Measurements from ENCODE around the gene RMDN3. TPM values are rescaled to one million over a fixed set of nuclear protein-coding genes. Genes with fewer than 3 reads are reported as not detected.

RMDN3 gene
- total and polyA plus RNA-seq, 4 donors: 20.9 to 94.4 (median 43.1) TPM

GRCh38 chr15:40731034-40731433 is 24.0 kb downstream of the RMDN3 start:
- Histone ChIP-seq H3K27ac (ENCODE audit: low read depth in 1 of 2, low read length in 1 of 2) (peak overlapping the region in 1 of 2 donors; percentile 17), H3K4me1 (ENCODE audit: control insufficient read depth in 5 of 5, insufficient read depth in 5 of 5, low read length in 5 of 5) (no peaks in the 10 kb centered on the region), H3K36me3 (ENCODE audit: control insufficient read depth in 4 of 4, insufficient read depth in 4 of 4, low read length in 4 of 4) (peaks cover 7 to 18% (median 16%) of the 10 kb centered on the region in 4 donors), H3K27me3 (ENCODE audit: control insufficient read depth in 3 of 3, insufficient read depth in 3 of 3, low read length in 2 of 3) (no peaks in the 10 kb centered on the region), H3K9me3 (ENCODE audit: control insufficient read depth in 4 of 4, insufficient read depth in 3 of 4, low read length in 3 of 4) (no peaks in the 10 kb centered on the region), H3K4me3 (no peak overlapping the region), H3K9ac (ENCODE audit: insufficient read depth in 1 of 2, low read length in 2 of 2) (no peak overlapping the region)
- ATAC-seq (ENCODE audit: insufficient read depth, low FRiP score) (no peak), DNase-seq (no peak)
- TF ChIP-seq CTCF (IDR thresholded peaks at IDR 0.05; ENCODE audit: control extremely low read depth, extremely low read depth): no peak
- 67 to 83% methylated on average over 3 of the region's 3 CpGs for WGBS, 2 donors

- Histone ChIP-seq H3K27ac (ENCODE audit: low read depth in 1 of 2, low read length in 1 of 2) (no peak overlapping the region), H3K9ac (ENCODE audit: insufficient read depth in 1 of 2, low read length in 2 of 2) (no peak overlapping the region), H3K9me3 (ENCODE audit: control insufficient read depth in 4 of 4, insufficient read depth in 3 of 4, low read length in 3 of 4) (no peaks in the 10 kb centered on the region), H3K27me3 (ENCODE audit: control insufficient read depth in 3 of 3, insufficient read depth in 3 of 3, low read length in 2 of 3) (no peaks in the 10 kb centered on the region), H3K36me3 (ENCODE audit: control insufficient read depth in 4 of 4, insufficient read depth in 4 of 4, low read length in 4 of 4) (no peaks in the 10 kb centered on the region), H3K4me3 (no peak overlapping the region), H3K4me1 (ENCODE audit: control insufficient read depth in 5 of 5, insufficient read depth in 5 of 5, low read length in 5 of 5) (no peaks in the 10 kb centered on the region)
- DNase-seq (no peak), ATAC-seq (ENCODE audit: insufficient read depth, low FRiP score) (no peak)
- WGBS, 2 donors: 96 to 97% methylated on average over 2 of the region's 2 CpGs
- no peak for TF ChIP-seq CTCF (IDR thresholded peaks at IDR 0.05; ENCODE audit: control extremely low read depth, extremely low read depth)
These were observed 31.1 kb downstream of the RMDN3 start for GRCh38 chr15:40723919-40724318.

- Histone ChIP-seq H3K9me3 (ENCODE audit: control insufficient read depth in 4 of 4, insufficient read depth in 3 of 4, low read length in 3 of 4) (no peaks in the 10 kb centered on the region), H3K36me3 (ENCODE audit: control insufficient read depth in 4 of 4, insufficient read depth in 4 of 4, low read length in 4 of 4) (no peaks in the 10 kb centered on the region), H3K4me3 (no peak overlapping the region), H3K27me3 (ENCODE audit: control insufficient read depth in 3 of 3, insufficient read depth in 3 of 3, low read length in 2 of 3) (no peaks in the 10 kb centered on the region), H3K27ac (ENCODE audit: low read depth in 1 of 2, low read length in 1 of 2) (no peak overlapping the region), H3K9ac (ENCODE audit: insufficient read depth in 1 of 2, low read length in 2 of 2) (no peak overlapping the region), H3K4me1 (ENCODE audit: control insufficient read depth in 5 of 5, insufficient read depth in 5 of 5, low read length in 5 of 5) (no peaks in the 10 kb centered on the region)
- DNase-seq (no peak), ATAC-seq (ENCODE audit: insufficient read depth, low FRiP score) (no peak)
- 88 to 94% methylated on average over 2 of the region's 2 CpGs for WGBS, 2 donors
- no peak for TF ChIP-seq CTCF (IDR thresholded peaks at IDR 0.05; ENCODE audit: control extremely low read depth, extremely low read depth)
These were observed 32.1 kb downstream of the RMDN3 start for GRCh38 chr15:40722934-40723333.

- H3K4me1 ChIP-seq (ENCODE audit: control insufficient read depth in 5 of 5, insufficient read depth in 5 of 5, low read length in 5 of 5): no peaks in the 10 kb centered on the region
- no peak overlapping the region for H3K9ac ChIP-seq (ENCODE audit: insufficient read depth in 1 of 2, low read length in 2 of 2)
- no peak overlapping the region for H3K4me3 ChIP-seq
- H3K27ac ChIP-seq (ENCODE audit: low read depth in 1 of 2, low read length in 1 of 2): no peak overlapping the region
- DNase-seq (no peak), ATAC-seq (ENCODE audit: insufficient read depth, low FRiP score) (no peak)
- 94 to 95% methylated on average over 4 of the region's 4 CpGs for WGBS, 2 donors
- no peak for TF ChIP-seq CTCF (IDR thresholded peaks at IDR 0.05; ENCODE audit: control extremely low read depth, extremely low read depth)
- no peaks in the 10 kb centered on the region for H3K27me3 ChIP-seq (ENCODE audit: control insufficient read depth in 3 of 3, insufficient read depth in 3 of 3, low read length in 2 of 3)
- no peaks in the 10 kb centered on the region for H3K9me3 ChIP-seq (ENCODE audit: control insufficient read depth in 4 of 4, insufficient read depth in 3 of 4, low read length in 3 of 4)
- no peaks in the 10 kb centered on the region for H3K36me3 ChIP-seq (ENCODE audit: control insufficient read depth in 4 of 4, insufficient read depth in 4 of 4, low read length in 4 of 4)
These were observed 32.7 kb downstream of the RMDN3 start for GRCh38 chr15:40722354-40722753.

Measured in lung (tissue), 12 donors.